Astrocyte (in vitro differentiated cells and primary cell): ENCODE measurements around the gene CSF1.

Experiments used
- CTCF ChIP-seq: IDR thresholded peaks from 2 replicates; pipeline ENCODE4 v1.5.1; 2011; ENCODE audit warnings: low read depth, mild to moderate bottlenecking, inconsistent platforms, low read length, moderate library complexity; ENCODE audit not compliant: insufficient read depth
- EZH2 ChIP-seq: IDR thresholded peaks from 2 replicates; pipeline ENCODE4 v1.6.1; 2012; ENCODE audit warnings: mild to moderate bottlenecking, low read length, inconsistent platforms; ENCODE audit not compliant: insufficient read depth

- TF ChIP-seq CTCF (no peak), EZH2 (no peak)
Measured at GRCh38 chr1:109932679-109933078, 22.0 kb downstream of the CSF1 start.
